HUES64 (cell line): Measurements from ENCODE around the gene PCDHA9.
"Not testable (repeated sequence)": the region's sequence is repeated elsewhere in the genome, so short reads cannot be mapped to it uniquely, and the experiment has no call there.

ENCODE experiments used
- H3K27ac ChIP-seq: 2 replicates; pipeline ENCODE4 v1.7.0; 2013; ENCODE audit warnings: low read depth, low read length, inconsistent platforms
- H3K27me3 ChIP-seq: 2 replicates; pipeline ENCODE4 v1.6.1; 2013; ENCODE audit warnings: mild to moderate bottlenecking, low read length; ENCODE audit not compliant: insufficient read depth
- H3K36me3 ChIP-seq: 2 replicates; pipeline ENCODE4 v1.6.1; 2013; ENCODE audit warnings: mild to moderate bottlenecking, low read length; ENCODE audit not compliant: insufficient read depth
- H3K4me1 ChIP-seq: 2 replicates; pipeline ENCODE4 v1.6.1; 2013; ENCODE audit warnings: mild to moderate bottlenecking, low read length, moderate library complexity; ENCODE audit not compliant: insufficient read depth
- H3K4me3 ChIP-seq: 2 replicates; pipeline ENCODE4 v1.5.1; 2013; ENCODE audit warnings: mild to moderate bottlenecking, low read length, moderate library complexity
- H3K9ac ChIP-seq: 2 replicates; pipeline ENCODE4 v1.6.1; 2013; ENCODE audit warnings: mild to moderate bottlenecking, low read depth, low read length
- H3K9me3 ChIP-seq: 2 replicates; pipeline ENCODE4 v1.6.1; 2013; ENCODE audit warnings: low read depth, low read length; ENCODE audit not compliant: insufficient read depth
- WGBS: fragments of 150-250, 120-280 bp; methylation state at CpG from one replicate; pipeline ENCODE4 v1.1.7; 2013; ENCODE audit warnings: missing lambda C conversion rate; 5-methylcytosine and 5-hydroxymethylcytosine counted together

The PCDHA9 gene

DNA sequence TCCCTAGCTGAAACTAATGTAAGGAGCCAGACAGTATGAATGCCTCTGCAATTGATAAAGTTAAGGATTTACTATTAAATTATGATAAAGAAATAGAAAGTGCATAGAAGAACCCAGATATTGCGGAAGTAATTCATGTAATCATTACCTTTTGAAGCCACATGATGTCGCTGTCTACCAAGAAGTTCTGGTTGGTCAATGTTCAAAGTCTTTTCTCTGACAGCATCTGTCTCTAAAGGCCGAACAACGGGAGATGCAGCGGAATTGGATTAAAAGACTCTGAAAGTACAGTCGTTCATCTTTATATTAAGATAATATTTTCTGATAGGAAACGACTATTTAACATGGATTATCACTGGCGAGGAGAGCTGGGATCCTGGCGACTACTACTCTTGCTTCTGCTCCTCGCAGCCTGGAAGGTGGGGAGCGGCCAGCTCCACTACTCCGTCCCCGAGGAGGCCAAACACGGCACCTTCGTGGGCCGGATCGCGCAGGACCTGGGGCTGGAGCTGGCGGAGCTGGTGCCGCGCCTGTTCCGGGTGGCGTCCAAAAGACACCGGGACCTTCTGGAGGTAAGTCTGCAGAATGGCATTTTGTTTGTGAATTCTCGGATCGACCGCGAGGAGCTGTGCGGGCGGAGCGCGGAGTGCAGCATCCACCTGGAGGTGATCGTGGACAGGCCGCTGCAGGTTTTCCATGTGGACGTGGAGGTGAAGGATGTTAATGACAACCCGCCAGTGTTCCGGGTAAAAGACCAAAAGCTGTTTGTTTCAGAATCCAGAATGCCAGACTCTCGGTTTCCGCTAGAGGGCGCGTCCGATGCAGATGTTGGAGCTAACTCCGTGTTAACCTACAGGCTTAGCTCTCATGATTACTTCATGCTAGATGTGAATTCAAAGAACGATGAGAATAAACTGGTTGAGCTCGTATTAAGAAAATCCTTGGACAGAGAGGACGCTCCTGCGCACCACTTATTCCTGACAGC lies 6.9 kb upstream of the PCDHA9 start, which contains the start of gene PCDHA8:
Gene PCDHA8 (plus strand): TSS at position 210 of the 985 bp plus-strand sequence. CDS start 135 bp downstream, at position 345.
- WGBS: 85% methylated on average over 46 of the region's 47 CpGs
- H3K27ac ChIP-seq: no peak within 1 kb of the TSS
- no peak within 1 kb of the TSS for H3K9ac ChIP-seq
- H3K36me3 ChIP-seq: no peaks in the 10 kb centered on the region
- no peaks in the 10 kb centered on the region for H3K9me3 ChIP-seq
- peak within 1 kb of the TSS; percentile 35 for H3K4me3 ChIP-seq
- no peaks in the 10 kb centered on the region for H3K27me3 ChIP-seq
- no peaks in the 10 kb centered on the region for H3K4me1 ChIP-seq

DNA sequence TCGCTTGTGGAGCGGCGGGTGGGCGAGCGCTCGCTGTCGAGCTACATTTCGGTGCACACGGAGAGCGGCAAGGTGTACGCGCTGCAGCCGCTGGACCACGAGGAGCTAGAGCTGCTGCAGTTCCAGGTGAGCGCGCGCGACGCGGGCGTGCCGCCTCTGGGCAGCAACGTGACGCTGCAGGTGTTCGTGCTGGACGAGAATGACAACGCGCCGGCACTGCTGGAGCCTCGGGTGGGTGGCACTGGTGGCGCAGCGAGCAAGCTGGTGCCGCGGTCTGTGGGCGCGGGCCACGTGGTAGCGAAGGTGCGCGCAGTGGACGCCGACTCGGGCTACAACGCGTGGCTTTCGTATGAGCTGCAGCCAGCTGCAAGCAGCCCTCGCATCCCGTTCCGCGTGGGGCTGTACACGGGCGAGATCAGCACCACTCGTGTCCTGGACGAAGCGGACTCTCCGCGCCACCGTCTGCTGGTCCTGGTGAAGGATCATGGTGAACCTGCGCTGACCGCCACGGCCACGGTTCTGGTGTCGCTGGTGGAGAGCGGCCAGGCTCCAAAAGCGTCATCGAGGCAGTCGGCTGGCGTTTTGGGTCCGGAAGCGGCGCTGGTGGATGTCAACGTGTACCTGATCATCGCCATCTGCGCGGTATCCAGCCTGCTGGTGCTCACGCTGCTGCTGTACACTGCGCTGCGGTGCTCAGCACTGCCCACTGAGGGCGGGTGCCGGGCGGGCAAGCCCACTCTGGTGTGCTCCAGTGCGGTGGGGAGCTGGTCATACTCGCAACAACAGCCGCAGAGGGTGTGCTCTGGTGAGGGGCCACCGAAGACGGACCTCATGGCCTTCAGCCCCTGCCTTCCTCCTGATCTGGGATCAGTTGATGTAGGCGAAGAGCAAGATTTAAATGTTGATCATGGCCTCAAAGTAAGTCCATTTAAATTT lies 5.1 kb upstream of the PCDHA9 start:
- 97% methylated on average over 87 of the region's 87 CpGs for WGBS
- no peak overlapping the region for H3K27ac ChIP-seq
- no peaks in the 10 kb centered on the region for H3K27me3 ChIP-seq
- no peak overlapping the region for H3K9ac ChIP-seq
- H3K36me3 ChIP-seq: no peaks in the 10 kb centered on the region
- no peak overlapping the region for H3K4me3 ChIP-seq
- H3K9me3 ChIP-seq: no peaks in the 10 kb centered on the region
- no peaks in the 10 kb centered on the region for H3K4me1 ChIP-seq

DNA sequence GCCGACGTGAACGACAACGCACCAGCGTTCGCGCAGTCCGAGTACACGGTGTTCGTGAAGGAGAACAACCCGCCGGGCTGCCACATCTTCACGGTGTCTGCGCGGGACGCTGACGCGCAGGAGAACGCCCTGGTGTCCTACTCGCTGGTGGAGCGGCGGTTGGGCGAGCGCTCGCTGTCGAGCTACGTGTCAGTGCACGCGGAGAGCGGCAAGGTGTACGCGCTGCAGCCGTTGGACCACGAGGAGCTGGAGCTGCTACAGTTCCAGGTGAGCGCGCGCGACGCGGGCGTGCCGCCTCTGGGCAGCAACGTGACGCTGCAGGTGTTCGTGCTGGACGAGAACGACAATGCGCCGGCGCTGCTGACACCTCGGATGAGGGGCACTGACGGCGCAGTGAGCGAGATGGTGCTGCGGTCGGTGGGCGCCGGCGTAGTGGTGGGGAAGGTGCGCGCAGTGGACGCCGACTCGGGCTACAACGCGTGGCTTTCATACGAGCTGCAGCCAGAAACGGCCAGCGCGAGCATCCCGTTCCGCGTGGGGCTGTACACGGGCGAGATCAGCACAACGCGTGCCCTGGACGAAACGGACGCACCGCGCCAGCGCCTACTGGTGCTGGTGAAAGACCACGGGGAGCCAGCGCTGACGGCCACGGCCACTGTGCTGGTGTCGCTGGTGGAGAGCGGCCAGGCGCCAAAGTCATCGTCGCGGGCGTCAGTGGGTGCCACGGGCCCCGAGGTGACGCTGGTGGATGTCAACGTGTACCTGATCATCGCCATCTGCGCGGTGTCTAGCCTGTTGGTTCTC lies 1.9 kb downstream of the PCDHA9 start:
- H3K27ac ChIP-seq, H3K4me1 ChIP-seq, H3K9me3 ChIP-seq, H3K9ac ChIP-seq, H3K36me3 ChIP-seq, H3K27me3 ChIP-seq, H3K4me3 ChIP-seq: not testable (repeated sequence)
- WGBS: 97% methylated on average over 101 of the region's 101 CpGs

DNA sequence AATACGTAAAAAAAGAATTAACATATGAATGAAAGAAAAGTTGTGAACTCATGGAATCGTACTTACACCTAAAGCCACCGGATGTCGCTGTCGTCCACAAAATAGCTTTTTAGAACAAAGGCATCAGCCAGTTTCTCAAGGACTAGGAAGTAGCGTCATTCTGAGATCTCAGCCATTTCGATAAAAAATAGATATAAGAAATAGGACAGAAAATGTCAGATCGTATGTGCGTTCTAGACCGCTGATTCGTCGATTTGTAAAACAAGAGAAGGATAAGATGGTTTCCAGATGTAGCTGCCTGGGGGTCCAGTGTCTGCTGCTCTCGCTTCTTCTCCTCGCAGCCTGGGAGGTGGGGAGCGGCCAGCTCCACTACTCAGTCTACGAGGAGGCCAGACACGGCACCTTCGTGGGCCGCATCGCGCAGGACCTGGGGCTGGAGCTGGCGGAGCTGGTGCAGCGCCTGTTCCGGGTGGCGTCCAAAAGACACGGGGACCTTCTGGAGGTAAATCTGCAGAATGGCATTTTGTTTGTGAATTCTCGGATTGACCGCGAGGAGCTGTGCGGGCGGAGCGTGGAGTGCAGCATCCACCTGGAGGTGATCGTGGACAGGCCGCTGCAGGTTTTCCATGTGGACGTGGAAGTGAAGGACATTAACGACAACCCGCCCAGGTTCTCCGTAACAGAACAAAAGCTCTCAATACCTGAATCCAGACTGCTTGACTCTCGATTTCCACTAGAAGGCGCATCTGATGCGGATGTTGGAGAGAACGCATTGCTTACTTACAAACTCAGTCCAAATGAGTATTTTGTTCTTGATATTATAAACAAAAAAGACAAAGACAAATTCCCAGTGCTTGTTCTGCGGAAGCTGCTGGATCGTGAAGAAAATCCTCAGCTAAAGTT lies 7.8 kb downstream of the PCDHA9 start, which contains the start of gene PCDHA10:
Gene PCDHA10 (plus strand): TSS at position 126 of the 903 bp plus-strand sequence. CDS start 152 bp downstream, at position 278.
- Histone ChIP-seq H3K9me3 (no peaks in the 10 kb centered on the region), H3K4me1 (0 out of 2 replicates have a peak, but pooled peaks cover 3% of the 10 kb centered on the region), H3K36me3 (no peaks in the 10 kb centered on the region), H3K27ac (no peak within 1 kb of the TSS), H3K27me3 (no peaks in the 10 kb centered on the region), H3K9ac (peak within 1 kb of the TSS; percentile 70), H3K4me3 (peak within 1 kb of the TSS; percentile 56)
- 92% methylated on average over 44 of the region's 44 CpGs for WGBS

DNA sequence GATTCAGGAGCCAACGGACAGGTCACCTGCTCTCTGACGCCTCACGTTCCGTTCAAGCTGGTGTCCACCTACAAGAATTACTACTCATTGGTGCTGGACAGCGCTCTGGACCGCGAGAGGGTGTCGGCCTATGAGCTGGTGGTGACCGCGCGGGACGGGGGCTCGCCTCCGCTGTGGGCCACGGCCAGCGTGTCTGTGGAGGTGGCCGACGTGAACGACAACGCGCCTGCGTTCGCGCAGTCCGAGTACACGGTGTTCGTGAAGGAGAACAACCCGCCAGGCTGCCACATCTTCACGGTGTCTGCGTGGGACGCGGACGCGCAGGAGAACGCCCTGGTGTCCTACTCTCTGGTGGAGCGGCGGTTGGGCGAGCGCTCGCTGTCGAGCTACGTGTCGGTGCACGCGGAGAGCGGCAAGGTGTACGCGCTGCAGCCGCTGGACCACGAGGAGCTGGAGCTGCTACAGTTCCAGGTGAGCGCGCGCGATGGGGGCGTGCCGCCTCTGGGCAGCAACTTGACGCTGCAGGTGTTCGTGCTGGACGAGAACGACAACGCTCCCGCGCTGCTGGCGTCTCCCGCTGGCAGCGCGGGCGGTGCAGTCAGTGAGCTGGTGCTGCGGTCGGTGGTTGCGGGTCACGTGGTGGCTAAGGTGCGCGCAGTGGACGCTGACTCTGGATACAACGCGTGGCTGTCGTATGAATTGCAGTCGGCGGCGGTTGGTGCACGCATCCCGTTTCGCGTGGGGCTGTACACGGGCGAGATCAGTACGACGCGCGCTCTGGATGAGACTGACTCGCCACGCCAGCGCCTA lies 9.2 kb downstream of the PCDHA9 start:
- no peaks in the 10 kb centered on the region for H3K27me3 ChIP-seq
- 97% methylated on average over 94 of the region's 94 CpGs for WGBS
- H3K9me3 ChIP-seq: no peaks in the 10 kb centered on the region

DNA sequence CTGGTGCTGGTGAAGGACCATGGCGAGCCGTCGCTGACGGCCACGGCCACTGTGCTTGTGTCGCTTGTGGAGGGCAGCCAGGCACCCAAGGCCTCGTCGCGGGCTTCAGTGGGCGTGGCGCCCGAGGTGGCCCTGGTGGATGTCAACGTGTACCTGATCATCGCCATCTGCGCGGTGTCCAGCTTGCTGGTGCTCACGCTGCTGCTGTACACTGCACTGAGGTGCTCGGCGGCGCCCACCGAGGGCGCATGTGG lies 9.7 kb downstream of the PCDHA9 start:
- 0 out of 2 replicates have a peak, but pooled peaks cover 3% of the 10 kb centered on the region for H3K4me1 ChIP-seq
- no peaks in the 10 kb centered on the region for H3K36me3 ChIP-seq
- no peak overlapping the region for H3K27ac ChIP-seq
- H3K9ac ChIP-seq: no peak overlapping the region
- no peaks in the 10 kb centered on the region for H3K9me3 ChIP-seq
- no peaks in the 10 kb centered on the region for H3K27me3 ChIP-seq
- no peak overlapping the region for H3K4me3 ChIP-seq
- WGBS: 97% methylated on average over 22 of the region's 22 CpGs

More for the DNA sequence above, 9.2 kb downstream of the PCDHA9 start:
- H3K4me1 ChIP-seq: 0 out of 2 replicates have a peak, but pooled peaks cover 3% of the 10 kb centered on the region
- no peak overlapping the region for H3K27ac ChIP-seq
- no peak overlapping the region for H3K9ac ChIP-seq
- H3K36me3 ChIP-seq: no peaks in the 10 kb centered on the region
- no peak overlapping the region for H3K4me3 ChIP-seq

DNA sequence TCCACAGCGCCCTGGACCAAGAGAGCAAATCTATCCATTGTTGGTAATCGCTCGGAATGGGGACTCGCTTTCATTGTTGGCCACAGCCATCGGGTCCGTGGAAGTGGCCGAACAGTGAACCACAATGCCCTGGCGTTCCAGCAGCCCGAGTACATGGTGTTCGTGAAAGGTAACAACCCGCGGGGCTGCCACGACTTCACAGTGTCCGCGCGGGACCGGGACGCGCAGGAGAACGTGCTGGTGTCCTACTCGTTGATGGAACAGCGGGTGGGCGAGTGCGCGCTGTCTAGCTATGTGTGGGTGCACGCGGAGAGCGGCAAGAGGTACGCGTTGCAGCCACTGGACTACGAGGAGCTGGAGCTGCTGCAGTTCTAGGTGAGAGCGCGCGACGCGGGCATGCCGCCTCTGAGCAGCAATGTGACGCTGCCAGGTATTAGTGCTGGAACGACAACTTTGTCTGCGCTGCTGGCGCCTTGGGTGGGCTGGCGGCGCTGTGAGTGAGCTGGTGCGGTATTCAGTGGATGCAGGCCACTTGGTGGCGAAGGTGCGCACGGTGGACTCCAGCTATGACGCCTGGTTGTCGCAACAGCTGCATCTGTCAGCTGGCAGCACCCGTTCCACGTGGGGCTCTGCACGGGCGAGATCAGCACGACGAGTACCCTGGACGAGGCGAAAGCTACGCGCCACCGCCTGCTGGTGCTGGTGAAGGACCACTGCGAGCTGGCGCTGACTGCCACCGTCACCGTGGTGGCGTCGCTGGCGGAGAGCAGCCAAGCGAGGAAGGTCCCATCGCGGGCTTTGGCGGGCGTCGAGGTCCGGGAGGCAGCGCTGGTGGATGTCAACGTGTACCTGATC lies 14.5 kb downstream of the PCDHA9 start:
- no peak overlapping the region for H3K9ac ChIP-seq
- 97% methylated on average over 76 of the region's 76 CpGs for WGBS

DNA sequence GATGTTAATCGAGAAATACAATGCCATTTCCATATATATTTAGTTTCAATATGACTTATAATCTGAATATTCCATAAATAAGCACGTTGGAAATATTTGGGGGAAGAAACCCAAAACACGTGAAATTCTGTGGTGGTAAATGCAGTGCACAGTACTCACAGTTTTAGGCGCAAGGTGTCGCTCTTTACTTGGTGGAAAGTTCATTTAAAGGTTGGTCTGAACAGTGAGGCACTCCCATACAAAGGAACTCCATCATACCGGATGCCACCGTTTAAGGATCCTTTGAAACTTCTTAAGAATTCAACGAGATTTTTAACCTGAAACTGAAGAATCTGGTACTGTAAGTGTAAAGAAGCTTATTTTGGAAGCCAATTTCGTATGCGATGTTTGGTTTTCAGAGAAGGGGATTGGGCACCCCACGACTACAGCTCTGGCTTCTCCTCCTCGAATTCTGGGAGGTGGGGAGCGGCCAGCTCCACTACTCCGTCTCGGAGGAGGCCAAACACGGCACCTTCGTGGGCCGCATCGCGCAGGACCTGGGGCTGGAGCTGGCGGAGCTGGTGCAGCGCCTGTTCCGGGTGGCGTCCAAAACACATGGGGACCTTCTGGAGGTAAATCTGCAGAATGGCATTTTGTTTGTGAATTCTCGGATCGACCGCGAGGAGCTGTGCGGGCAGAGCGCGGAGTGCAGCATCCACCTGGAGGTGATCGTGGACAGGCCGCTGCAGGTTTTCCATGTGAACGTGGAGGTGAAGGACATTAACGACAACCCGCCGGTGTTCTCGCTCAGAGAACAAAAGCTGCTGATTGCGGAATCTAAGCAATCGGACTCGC lies 20.8 kb downstream of the PCDHA9 start, which contains the start of gene PCDHA11:
Gene PCDHA11 (plus strand): TSS at position 237 of the 834 bp plus-strand sequence. CDS start 147 bp downstream, at position 384.
- Histone ChIP-seq H3K9ac (peak within 1 kb of the TSS; percentile 84), H3K4me1 (0 out of 2 replicates have a peak, but pooled peaks cover 3% of the 10 kb centered on the region), H3K36me3 (peaks cover 6% of the 10 kb centered on the region; the same call in 1 of the 2 replicates), H3K27ac (peak within 1 kb of the TSS; percentile 65; the same call in 1 of the 2 replicates), H3K9me3 (0 out of 2 replicates have a peak, but pooled peaks cover 4% of the 10 kb centered on the region), H3K27me3 (no peaks in the 10 kb centered on the region), H3K4me3 (peak within 1 kb of the TSS; percentile 71)
- 3% methylated on average over 40 of the region's 41 CpGs for WGBS

More for the DNA sequence above, 14.5 kb downstream of the PCDHA9 start:
- H3K27ac ChIP-seq: no peak overlapping the region
- 0 out of 2 replicates have a peak, but pooled peaks cover 2% of the 10 kb centered on the region for H3K4me1 ChIP-seq
- no peaks in the 10 kb centered on the region; the same call in 1 of the 2 replicates for H3K36me3 ChIP-seq
- H3K9me3 ChIP-seq: no peaks in the 10 kb centered on the region; the same call in 1 of the 2 replicates
- no peaks in the 10 kb centered on the region for H3K27me3 ChIP-seq
- no peak overlapping the region for H3K4me3 ChIP-seq
